HepG2 (cell line): ENCODE measurements around the gene SLC5A10. TPM values are rescaled to one million over a fixed set of nuclear protein-coding genes. Genes with fewer than 3 reads are reported as not detected.
A peak's percentile ranks its signal among the peaks of the same experiment; 100 is the strongest.

Experiments
- CBX2 ChIP-seq, 2 experiments: fragments of 200-600 bp in 1 of 2; sonication (generic); formaldehyde crosslinking in 1 of 2; IDR thresholded peaks; 2 replicates each; pipeline versions ENCODE4 v1.7.0 to v1.8.1; 2018 to 2022; ENCODE audit warnings: low read depth in 2 of 2, low read length in 1 of 2, mild to moderate bottlenecking in 1 of 2, missing genetic modification reagents in 1 of 2
- EED ChIP-seq: sonication (generic); formaldehyde crosslinking; IDR thresholded peaks from 2 replicates; pipeline ENCODE4 v1.5.0; 2020; ENCODE audit warnings: mild to moderate bottlenecking, missing genetic modification reagents
- TMF1 ChIP-seq: sonication (generic); formaldehyde crosslinking; IDR thresholded peaks from 2 replicates; pipeline ENCODE4 v1.8.1; 2022; ENCODE audit warnings: low read depth, missing genetic modification reagents
- TP53 ChIP-seq: sonication (generic); formaldehyde crosslinking; conservative IDR thresholded peaks from 2 replicates; pipeline ENCODE4 v1.4.0; 2020; ENCODE audit warnings: missing genetic modification reagents
- ZFP62 ChIP-seq: sonication (generic); formaldehyde crosslinking; IDR thresholded peaks from 2 replicates; pipeline ENCODE4 v1.4.0; 2020; ENCODE audit warnings: missing genetic modification reagents
- ZFYVE20 ChIP-seq: sonication (generic); formaldehyde crosslinking; IDR thresholded peaks from 2 replicates; pipeline ENCODE4 v1.8.0; 2023; ENCODE audit warnings: low read depth, mild to moderate bottlenecking, moderate library complexity, missing genetic modification reagents, borderline replicate concordance
- ZMYM3 ChIP-seq: sonication (generic); formaldehyde crosslinking; IDR thresholded peaks from 2 replicates; pipeline ENCODE4 v1.5.1; 2020; ENCODE audit warnings: mild to moderate bottlenecking, missing genetic modification reagents
- ZNF333 ChIP-seq: sonication (generic); formaldehyde crosslinking; IDR thresholded peaks from 2 replicates; pipeline ENCODE4 v1.4.0; 2020; ENCODE audit warnings: mild to moderate bottlenecking, missing genetic modification reagents, borderline replicate concordance
- ZNF530 ChIP-seq: sonication (generic); formaldehyde crosslinking; IDR thresholded peaks from 2 replicates; pipeline ENCODE4 v1.5.0; 2020; ENCODE audit warnings: low read depth, mild to moderate bottlenecking, missing genetic modification reagents
- ZNF552 ChIP-seq: sonication (generic); formaldehyde crosslinking; IDR thresholded peaks from 2 replicates; pipeline ENCODE4 v1.9.0; 2022; ENCODE audit warnings: missing genetic modification reagents, mild to moderate bottlenecking, borderline replicate concordance
- ZNF570 ChIP-seq: sonication (generic); formaldehyde crosslinking; IDR thresholded peaks from 2 replicates; pipeline ENCODE4 v1.4.0; 2020; ENCODE audit warnings: mild to moderate bottlenecking, missing genetic modification reagents, borderline replicate concordance
- ZNF7 ChIP-seq: IDR thresholded peaks from 2 replicates; pipeline ENCODE4 v1.6.1; 2016; ENCODE audit warnings: missing biosample characterization, missing genetic modification reagents
- ZNF749 ChIP-seq: sonication (generic); formaldehyde crosslinking; IDR thresholded peaks from 2 replicates; pipeline ENCODE4 v1.8.0; 2022; ENCODE audit warnings: mild to moderate bottlenecking, missing genetic modification reagents, moderate library complexity, borderline replicate concordance
- polyA plus RNA-seq, 8 experiments: library from polyadenylated mRNA; depleted of rRNA in 3 of 8; stranded (reverse) in 7 of 8; unstranded in 1 of 8; fragments of >200 nt; fragmentation: Illumina TruSeq in 4 of 8; extraction: Trizol in 4 of 8; gene quantifications; 2 replicates each; pipeline versions ENCODE4 v1.2.1 to v1.2.3, GENCODE V29; 2011 to 2016; ENCODE audit warnings: low read depth in 4 of 8, missing spikeins in 1 of 8, mixed read lengths in 1 of 8; ENCODE audit not compliant: insufficient read depth in 1 of 8
- total RNA-seq, 5 experiments: library from RNA; depleted of rRNA; stranded (reverse); fragments of >200 nt; fragmentation: Illumina TruSeq; extraction: Trizol; gene quantifications; 2 replicates each; pipeline ENCODE4 v1.2.3, GENCODE V29; 2016; ENCODE audit warnings: low read depth in 1 of 5
- TF ChIP-seq, protein P1 (sequence below): IDR thresholded peaks from 2 replicates; pipeline ENCODE4 v1.6.1; 2016; ENCODE audit warnings: mild to moderate bottlenecking
- TF ChIP-seq, protein P2 (sequence below): sonication (generic); formaldehyde crosslinking; IDR thresholded peaks from 2 replicates; pipeline ENCODE4 v1.4.0; 2020; ENCODE audit warnings: mild to moderate bottlenecking, missing genetic modification reagents
- TF ChIP-seq, protein P3 (sequence below): sonication (generic); formaldehyde crosslinking; IDR thresholded peaks from 2 replicates; pipeline ENCODE4 v1.5.0; 2020; ENCODE audit warnings: missing genetic modification reagents, mild to moderate bottlenecking, borderline replicate concordance
- TF ChIP-seq, protein P4 (sequence below): sonication (generic); formaldehyde crosslinking; IDR thresholded peaks from 2 replicates; pipeline ENCODE4 v1.5.0; 2020; ENCODE audit warnings: missing genetic modification reagents
- TF ChIP-seq, protein P5 (sequence below): sonication (generic); formaldehyde crosslinking; IDR thresholded peaks from 2 replicates; pipeline ENCODE4 v1.8.0; 2022; ENCODE audit warnings: missing genetic modification reagents, mild to moderate bottlenecking, moderate library complexity, borderline replicate concordance
- TF ChIP-seq, protein P6 (sequence below): fragments of 450-650 bp; IDR thresholded peaks from 2 replicates; pipeline ENCODE4 v1.6.1; 2017
- TF ChIP-seq, protein P7 (sequence below): IDR thresholded peaks from 2 replicates; pipeline ENCODE4 v1.6.1; 2018; ENCODE audit warnings: missing genetic modification reagents

The SLC5A10 gene
- total and polyA plus RNA-seq, 2 of the 13 experiments (the other 11 are each of a cell fraction or from before 2014, with no cell fraction given), result 0.05 TPM; not detected in 1

DNA sequence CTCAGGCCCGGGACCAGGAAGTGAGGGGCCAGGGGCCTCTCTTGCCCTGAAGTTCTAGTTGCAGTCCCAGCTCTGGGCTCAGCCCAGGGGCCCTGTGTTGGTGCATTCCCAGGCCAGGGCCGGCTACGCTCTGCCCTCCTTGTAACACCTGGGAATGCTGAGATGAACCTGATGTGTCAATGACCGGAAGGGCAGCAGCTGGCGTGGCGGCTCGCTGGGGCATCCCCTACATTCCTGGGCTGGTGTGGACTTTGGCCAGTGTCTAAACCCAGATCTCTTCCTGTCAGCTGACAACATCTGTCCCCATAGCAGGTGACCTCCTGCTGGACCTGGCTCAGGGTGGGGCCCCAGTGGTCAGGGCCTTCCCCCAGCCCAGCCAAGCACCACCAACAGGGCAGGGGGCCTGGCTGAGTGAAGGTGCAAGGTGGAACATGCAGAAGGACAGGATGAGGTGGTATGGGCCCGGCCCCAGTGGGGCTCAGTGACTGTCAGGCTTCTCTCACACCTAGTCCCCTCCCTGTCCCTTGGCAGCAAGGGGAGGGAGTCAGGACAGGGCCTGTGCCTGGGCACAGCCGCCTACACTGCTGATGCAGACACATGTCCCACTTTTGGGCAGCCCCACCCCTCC lies 36.7 kb downstream of the SLC5A10 start (continued):
- no peak for TF ChIP-seq ZFP62 (CRISPR knock-in tag)
- no peak for TF ChIP-seq TMF1 (CRISPR knock-in tag)
- TF ChIP-seq, protein P1, sequence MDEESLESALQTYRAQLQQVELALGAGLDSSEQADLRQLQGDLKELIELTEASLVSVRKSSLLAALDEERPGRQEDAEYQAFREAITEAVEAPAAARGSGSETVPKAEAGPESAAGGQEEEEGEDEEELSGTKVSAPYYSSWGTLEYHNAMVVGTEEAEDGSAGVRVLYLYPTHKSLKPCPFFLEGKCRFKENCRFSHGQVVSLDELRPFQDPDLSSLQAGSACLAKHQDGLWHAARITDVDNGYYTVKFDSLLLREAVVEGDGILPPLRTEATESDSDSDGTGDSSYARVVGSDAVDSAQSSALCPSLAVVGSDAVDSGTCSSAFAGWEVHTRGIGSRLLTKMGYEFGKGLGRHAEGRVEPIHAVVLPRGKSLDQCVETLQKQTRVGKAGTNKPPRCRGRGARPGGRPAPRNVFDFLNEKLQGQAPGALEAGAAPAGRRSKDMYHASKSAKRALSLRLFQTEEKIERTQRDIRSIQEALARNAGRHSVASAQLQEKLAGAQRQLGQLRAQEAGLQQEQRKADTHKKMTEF, result peak; percentile 99
- peak; percentile 94 for TF ChIP-seq ZMYM3 (CRISPR knock-in tag)
- TF ChIP-seq, protein P2, sequence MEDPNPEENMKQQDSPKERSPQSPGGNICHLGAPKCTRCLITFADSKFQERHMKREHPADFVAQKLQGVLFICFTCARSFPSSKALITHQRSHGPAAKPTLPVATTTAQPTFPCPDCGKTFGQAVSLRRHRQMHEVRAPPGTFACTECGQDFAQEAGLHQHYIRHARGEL (CRISPR knock-in tag), result no peak
- TF ChIP-seq ZNF7 (CRISPR knock-in tag), result no peak
- TF ChIP-seq ZNF333, result 0 out of 2 replicates have a peak, but pooled peaks have one; percentile 26
- TF ChIP-seq, protein P3, sequence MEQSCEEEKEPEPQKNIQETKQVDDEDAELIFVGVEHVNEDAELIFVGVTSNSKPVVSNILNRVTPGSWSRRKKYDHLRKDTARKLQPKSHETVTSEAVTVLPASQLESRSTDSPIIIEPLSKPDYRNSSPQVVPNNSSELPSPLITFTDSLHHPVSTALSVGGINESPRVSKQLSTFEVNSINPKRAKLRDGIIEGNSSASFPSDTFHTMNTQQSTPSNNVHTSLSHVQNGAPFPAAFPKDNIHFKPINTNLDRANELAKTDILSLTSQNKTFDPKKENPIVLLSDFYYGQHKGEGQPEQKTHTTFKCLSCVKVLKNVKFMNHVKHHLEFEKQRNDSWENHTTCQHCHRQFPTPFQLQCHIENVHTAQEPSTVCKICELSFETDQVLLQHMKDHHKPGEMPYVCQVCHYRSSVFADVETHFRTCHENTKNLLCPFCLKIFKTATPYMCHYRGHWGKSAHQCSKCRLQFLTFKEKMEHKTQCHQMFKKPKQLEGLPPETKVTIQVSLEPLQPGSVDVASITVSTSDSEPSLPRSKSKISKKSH (CRISPR knock-in tag), result no peak; the same call in 1 of the 2 replicates
- TF ChIP-seq, protein P4, sequence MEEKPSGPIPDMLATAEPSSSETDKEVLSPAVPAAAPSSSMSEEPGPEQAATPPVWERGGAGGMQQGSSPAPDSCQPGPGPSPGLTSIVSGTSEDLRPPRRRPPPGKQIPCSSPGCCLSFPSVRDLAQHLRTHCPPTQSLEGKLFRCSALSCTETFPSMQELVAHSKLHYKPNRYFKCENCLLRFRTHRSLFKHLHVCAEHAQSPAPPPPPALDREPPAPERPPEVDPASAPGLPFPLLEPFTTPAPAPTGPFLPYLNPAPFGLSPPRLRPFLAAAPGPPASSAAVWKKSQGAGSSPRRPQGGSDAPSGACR (CRISPR knock-in tag), result peak; percentile 99
- TF ChIP-seq, protein P5, sequence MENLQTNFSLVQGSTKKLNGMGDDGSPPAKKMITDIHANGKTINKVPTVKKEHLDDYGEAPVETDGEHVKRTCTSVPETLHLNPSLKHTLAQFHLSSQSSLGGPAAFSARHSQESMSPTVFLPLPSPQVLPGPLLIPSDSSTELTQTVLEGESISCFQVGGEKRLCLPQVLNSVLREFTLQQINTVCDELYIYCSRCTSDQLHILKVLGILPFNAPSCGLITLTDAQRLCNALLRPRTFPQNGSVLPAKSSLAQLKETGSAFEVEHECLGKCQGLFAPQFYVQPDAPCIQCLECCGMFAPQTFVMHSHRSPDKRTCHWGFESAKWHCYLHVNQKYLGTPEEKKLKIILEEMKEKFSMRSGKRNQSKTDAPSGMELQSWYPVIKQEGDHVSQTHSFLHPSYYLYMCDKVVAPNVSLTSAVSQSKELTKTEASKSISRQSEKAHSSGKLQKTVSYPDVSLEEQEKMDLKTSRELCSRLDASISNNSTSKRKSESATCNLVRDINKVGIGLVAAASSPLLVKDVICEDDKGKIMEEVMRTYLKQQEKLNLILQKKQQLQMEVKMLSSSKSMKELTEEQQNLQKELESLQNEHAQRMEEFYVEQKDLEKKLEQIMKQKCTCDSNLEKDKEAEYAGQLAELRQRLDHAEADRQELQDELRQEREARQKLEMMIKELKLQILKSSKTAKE (CRISPR knock-in tag), result peak; percentile 98
- no peak for TF ChIP-seq CBX2 (IDR thresholded peaks at IDR 0.05; ENCODE audit: low read depth, low read length)
- TF ChIP-seq CBX2 (CRISPR knock-in tag; IDR thresholded peaks at IDR 0.05; ENCODE audit: low read depth), result no peak
- TF ChIP-seq TP53 (CRISPR knock-in tag), result peak; percentile 79; the same call in 1 of the 2 replicates
- TF ChIP-seq, protein P6, sequence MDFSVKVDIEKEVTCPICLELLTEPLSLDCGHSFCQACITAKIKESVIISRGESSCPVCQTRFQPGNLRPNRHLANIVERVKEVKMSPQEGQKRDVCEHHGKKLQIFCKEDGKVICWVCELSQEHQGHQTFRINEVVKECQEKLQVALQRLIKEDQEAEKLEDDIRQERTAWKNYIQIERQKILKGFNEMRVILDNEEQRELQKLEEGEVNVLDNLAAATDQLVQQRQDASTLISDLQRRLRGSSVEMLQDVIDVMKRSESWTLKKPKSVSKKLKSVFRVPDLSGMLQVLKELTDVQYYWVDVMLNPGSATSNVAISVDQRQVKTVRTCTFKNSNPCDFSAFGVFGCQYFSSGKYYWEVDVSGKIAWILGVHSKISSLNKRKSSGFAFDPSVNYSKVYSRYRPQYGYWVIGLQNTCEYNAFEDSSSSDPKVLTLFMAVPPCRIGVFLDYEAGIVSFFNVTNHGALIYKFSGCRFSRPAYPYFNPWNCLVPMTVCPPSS, result no peak
- TF ChIP-seq ZNF552 (CRISPR knock-in tag), result peak; percentile 78; the same call in 1 of the 2 replicates
- peak; percentile 90; the same call in 1 of the 2 replicates for TF ChIP-seq ZNF749 (CRISPR knock-in tag)
- TF ChIP-seq ZFYVE20 (CRISPR knock-in tag), result no peak
- TF ChIP-seq, protein P7, sequence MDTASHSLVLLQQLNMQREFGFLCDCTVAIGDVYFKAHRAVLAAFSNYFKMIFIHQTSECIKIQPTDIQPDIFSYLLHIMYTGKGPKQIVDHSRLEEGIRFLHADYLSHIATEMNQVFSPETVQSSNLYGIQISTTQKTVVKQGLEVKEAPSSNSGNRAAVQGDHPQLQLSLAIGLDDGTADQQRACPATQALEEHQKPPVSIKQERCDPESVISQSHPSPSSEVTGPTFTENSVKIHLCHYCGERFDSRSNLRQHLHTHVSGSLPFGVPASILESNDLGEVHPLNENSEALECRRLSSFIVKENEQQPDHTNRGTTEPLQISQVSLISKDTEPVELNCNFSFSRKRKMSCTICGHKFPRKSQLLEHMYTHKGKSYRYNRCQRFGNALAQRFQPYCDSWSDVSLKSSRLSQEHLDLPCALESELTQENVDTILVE (CRISPR knock-in tag), result peak; percentile 84
- no peak for TF ChIP-seq ZNF570
- TF ChIP-seq ZNF530 (CRISPR knock-in tag), result no peak
- TF ChIP-seq EED (CRISPR knock-in tag), result no peak
